ENCODE results near the gene FBXL7.

Gene FBXL7

GRCh38 chr5:15794052-15794985 is 294.3 kb downstream of the FBXL7 start:
- no peaks in the 10 kb centered on the region for H3K4me1 ChIP-seq (ENCODE audit: insufficient read depth, low read length, severe bottlenecking)
- no peaks in the 10 kb centered on the region for H3K9me2 ChIP-seq (ENCODE audit: low read depth, low read length)
- no peak overlapping the region for H2AFZ ChIP-seq (ENCODE audit: low read length)
- H3K9me3 ChIP-seq (ENCODE audit: low read length) = no peaks in the 10 kb centered on the region
- H3K79me2 ChIP-seq (ENCODE audit: insufficient read depth, low read length) = no peaks in the 10 kb centered on the region
- H3F3A ChIP-seq (ENCODE audit: insufficient read depth, low read length) = no peaks in the 10 kb centered on the region
- H3K4me3 ChIP-seq (ENCODE audit: low read depth, low read length, poor library complexity, severe bottlenecking) = no peak overlapping the region
- TF ChIP-seq EZH2 (IDR thresholded peaks at IDR 0.05; ENCODE audit: borderline replicate concordance, low read length) = no peak
- no peak; the same call in 1 of the 2 replicates for TF ChIP-seq CTCF (IDR thresholded peaks at IDR 0.05; ENCODE audit: low read length)
- no peaks in the 10 kb centered on the region for H3K27me3 ChIP-seq (ENCODE audit: insufficient read depth, low read length)
- H3K4me2 ChIP-seq (ENCODE audit: low read length) = no peak overlapping the region
- H3K36me3 ChIP-seq (ENCODE audit: insufficient read depth, low read length) = no peaks in the 10 kb centered on the region
- no peak overlapping the region for H3K27ac ChIP-seq (ENCODE audit: low read depth, low read length, poor library complexity, severe bottlenecking)
- no peak overlapping the region for H3K9ac ChIP-seq (ENCODE audit: low read length)
- H4K20me1 ChIP-seq (ENCODE audit: insufficient read depth, low read length) = no peaks in the 10 kb centered on the region

GRCh38 chr5:15796096-15796495 is 296.1 kb downstream of the FBXL7 start:
- Histone ChIP-seq H3F3A (ENCODE audit: insufficient read depth, low read length) (no peaks in the 10 kb centered on the region), H3K4me2 (ENCODE audit: low read length) (no peak overlapping the region), H3K27me3 (ENCODE audit: insufficient read depth, low read length) (no peaks in the 10 kb centered on the region), H3K36me3 (ENCODE audit: insufficient read depth, low read length) (no peaks in the 10 kb centered on the region), H3K4me3 (ENCODE audit: low read depth, low read length, poor library complexity, severe bottlenecking) (no peak overlapping the region), H4K20me1 (ENCODE audit: insufficient read depth, low read length) (no peaks in the 10 kb centered on the region), H3K27ac (ENCODE audit: low read depth, low read length, poor library complexity, severe bottlenecking) (no peak overlapping the region), H3K9me2 (ENCODE audit: low read depth, low read length) (no peaks in the 10 kb centered on the region), H3K9ac (ENCODE audit: low read length) (no peak overlapping the region), H3K9me3 (ENCODE audit: low read length) (no peaks in the 10 kb centered on the region), H2AFZ (ENCODE audit: low read length) (no peak overlapping the region), H3K4me1 (ENCODE audit: insufficient read depth, low read length, severe bottlenecking) (no peaks in the 10 kb centered on the region), H3K79me2 (ENCODE audit: insufficient read depth, low read length) (no peaks in the 10 kb centered on the region)
- TF ChIP-seq EZH2 (IDR thresholded peaks at IDR 0.05; ENCODE audit: borderline replicate concordance, low read length) = no peak
- TF ChIP-seq CTCF (IDR thresholded peaks at IDR 0.05; ENCODE audit: low read length) = no peak

GRCh38 chr5:15796557-15796956 is 296.6 kb downstream of the FBXL7 start:
- H3K4me2 ChIP-seq (ENCODE audit: low read length) = no peak overlapping the region

More at GRCh38 chr5:15796557-15796956, 296.6 kb downstream of the FBXL7 start:
- H4K20me1 ChIP-seq (ENCODE audit: insufficient read depth, low read length) = no peaks in the 10 kb centered on the region
- no peaks in the 10 kb centered on the region for H3F3A ChIP-seq (ENCODE audit: insufficient read depth, low read length)
- no peaks in the 10 kb centered on the region for H3K9me2 ChIP-seq (ENCODE audit: low read depth, low read length)
- H3K9me3 ChIP-seq (ENCODE audit: low read length) = no peaks in the 10 kb centered on the region
- no peaks in the 10 kb centered on the region for H3K36me3 ChIP-seq (ENCODE audit: insufficient read depth, low read length)
- H3K9ac ChIP-seq (ENCODE audit: low read length) = no peak overlapping the region
- no peaks in the 10 kb centered on the region for H3K4me1 ChIP-seq (ENCODE audit: insufficient read depth, low read length, severe bottlenecking)
- H3K27me3 ChIP-seq (ENCODE audit: insufficient read depth, low read length) = no peaks in the 10 kb centered on the region
- H3K4me3 ChIP-seq (ENCODE audit: low read depth, low read length, poor library complexity, severe bottlenecking) = no peak overlapping the region
- no peak overlapping the region for H2AFZ ChIP-seq (ENCODE audit: low read length)
- no peak for TF ChIP-seq CTCF (IDR thresholded peaks at IDR 0.05; ENCODE audit: low read length)
- no peak for TF ChIP-seq EZH2 (IDR thresholded peaks at IDR 0.05; ENCODE audit: borderline replicate concordance, low read length)
- H3K27ac ChIP-seq (ENCODE audit: low read depth, low read length, poor library complexity, severe bottlenecking) = no peak overlapping the region
- H3K79me2 ChIP-seq (ENCODE audit: insufficient read depth, low read length) = no peaks in the 10 kb centered on the region
